OCI-LY1 (cell line): Measurements from ENCODE around the gene TMCC1.

Experiments
- H2AFZ ChIP-seq: fragments of 200-600 bp; sonication (generic), shearing (Covaris generic); 2 replicates; pipeline ENCODE4 v1.6.0; 2014; ENCODE audit warnings: antibody characterized with exemption, mild to moderate bottlenecking, low read length
- H3F3A ChIP-seq: fragments of 200-600 bp; sonication (generic), shearing (Covaris generic); 2 replicates; pipeline ENCODE4 v1.6.0; 2014; ENCODE audit warnings: mild to moderate bottlenecking, antibody characterized with exemption, low read length, moderate library complexity; ENCODE audit not compliant: insufficient read depth
- H3K27ac ChIP-seq: fragments of 200-600 bp; sonication (generic); 2 replicates; pipeline ENCODE4 v1.5.1; 2014; ENCODE audit warnings: low read length, mixed run types, mild to moderate bottlenecking, low read depth; ENCODE audit not compliant: poor library complexity, severe bottlenecking
- H3K27me3 ChIP-seq: fragments of 200-600 bp; sonication (generic); 2 replicates; pipeline ENCODE4 v1.6.0; 2014; ENCODE audit warnings: antibody characterized with exemption, mild to moderate bottlenecking, low read length, moderate library complexity; ENCODE audit not compliant: insufficient read depth
- H3K36me3 ChIP-seq: fragments of 200-600 bp; sonication (generic); 2 replicates; pipeline ENCODE4 v1.6.1; 2014; ENCODE audit warnings: mild to moderate bottlenecking, antibody characterized with exemption, low read length, moderate library complexity, mixed read lengths; ENCODE audit not compliant: insufficient read depth
- H3K4me1 ChIP-seq: fragments of 200-600 bp; sonication (generic); 2 replicates; pipeline ENCODE4 v1.5.1; 2014; ENCODE audit warnings: mild to moderate bottlenecking, low read length, moderate library complexity; ENCODE audit not compliant: insufficient read depth, severe bottlenecking
- H3K4me2 ChIP-seq: fragments of 200-600 bp; sonication (generic), shearing (Covaris generic); 2 replicates; pipeline ENCODE4 v1.6.1; 2014; ENCODE audit warnings: low read length
- H3K4me3 ChIP-seq: fragments of 200-600 bp; sonication (generic); 2 replicates; pipeline ENCODE4 v1.5.1; 2014; ENCODE audit warnings: low read length, low read depth, mild to moderate bottlenecking, mixed read lengths; ENCODE audit not compliant: poor library complexity, severe bottlenecking
- H3K79me2 ChIP-seq: fragments of 200-600 bp; shearing (Covaris generic); 2 replicates; pipeline ENCODE4 v1.6.1; 2016; ENCODE audit warnings: mixed run types, low read length, mixed read lengths; ENCODE audit not compliant: insufficient read depth
- H3K9ac ChIP-seq: fragments of 200-600 bp; sonication (generic), shearing (Covaris generic); 2 replicates; pipeline ENCODE4 v1.6.1; 2014; ENCODE audit warnings: mild to moderate bottlenecking, low read length, mixed read lengths
- H3K9me2 ChIP-seq: fragments of 200-600 bp; sonication (generic), shearing (Covaris generic); 2 replicates; pipeline ENCODE4 v1.6.1; 2014; ENCODE audit warnings: low read depth, mild to moderate bottlenecking, low read length, mixed read lengths
- H3K9me3 ChIP-seq: fragments of 200-600 bp; shearing (Covaris generic); 2 replicates; pipeline ENCODE4 v1.6.1; 2014; ENCODE audit warnings: low read length, mixed read lengths
- H4K20me1 ChIP-seq: fragments of 200-600 bp; sonication (generic), shearing (Covaris generic); 2 replicates; pipeline ENCODE4 v1.6.0; 2016; ENCODE audit warnings: mild to moderate bottlenecking, low read length; ENCODE audit not compliant: insufficient read depth
- CTCF ChIP-seq: fragments of 200-600 bp; sonication (generic), shearing (Covaris generic); IDR thresholded peaks from 2 replicates; pipeline ENCODE4 v1.5.1; 2017; ENCODE audit warnings: mild to moderate bottlenecking, antibody characterized with exemption, low read length, moderate library complexity, mixed read lengths
- EZH2 ChIP-seq: fragments of 200-600 bp; sonication (generic), shearing (Covaris generic); IDR thresholded peaks from 2 replicates; pipeline ENCODE4 v1.8.0; 2017; ENCODE audit warnings: borderline replicate concordance, mixed run types, mild to moderate bottlenecking, antibody characterized with exemption, low read length, moderate library complexity, mixed read lengths

TMCC1 gene

GRCh38 chr3:129855170-129855831 lies 38.2 kb downstream of the TMCC1 start:
- TF ChIP-seq CTCF (no peak; the same call in 1 of the 2 replicates), EZH2 (no peak)
- Histone ChIP-seq H3K4me3 (no peak overlapping the region), H3K36me3 (peaks cover 81% of the 10 kb centered on the region), H3K27me3 (no peaks in the 10 kb centered on the region), H3F3A (no peaks in the 10 kb centered on the region), H3K9ac (no peak overlapping the region), H3K4me1 (no peaks in the 10 kb centered on the region), H3K4me2 (no peak overlapping the region), H3K79me2 (peaks cover 25% of the 10 kb centered on the region; the same call in 1 of the 2 replicates), H4K20me1 (no peaks in the 10 kb centered on the region), H3K9me2 (no peaks in the 10 kb centered on the region), H3K9me3 (0 out of 2 replicates have a peak, but pooled peaks cover 4% of the 10 kb centered on the region), H3K27ac (no peak overlapping the region), H2AFZ (no peak overlapping the region)

GRCh38 chr3:129854460-129854859 lies 39.1 kb downstream of the TMCC1 start:
- peaks cover 18% of the 10 kb centered on the region; the same call in 1 of the 2 replicates for H3K79me2 ChIP-seq
- no peaks in the 10 kb centered on the region for H3K27me3 ChIP-seq
- peaks cover 78% of the 10 kb centered on the region for H3K36me3 ChIP-seq
- no peaks in the 10 kb centered on the region for H3F3A ChIP-seq
- no peak overlapping the region for H3K27ac ChIP-seq
- H2AFZ ChIP-seq, result no peak overlapping the region
- no peaks in the 10 kb centered on the region for H3K9me2 ChIP-seq
- no peak overlapping the region for H3K4me2 ChIP-seq
- H3K4me3 ChIP-seq, result no peak overlapping the region
- H3K9ac ChIP-seq, result no peak overlapping the region
- H3K4me1 ChIP-seq, result no peaks in the 10 kb centered on the region
- H4K20me1 ChIP-seq, result no peaks in the 10 kb centered on the region
- H3K9me3 ChIP-seq, result 0 out of 2 replicates have a peak, but pooled peaks cover 4% of the 10 kb centered on the region
- no peak for TF ChIP-seq EZH2
- TF ChIP-seq CTCF, result no peak

GRCh38 chr3:129845956-129846355 lies 47.6 kb downstream of the TMCC1 start:
- H4K20me1 ChIP-seq, result no peaks in the 10 kb centered on the region
- H3F3A ChIP-seq, result no peaks in the 10 kb centered on the region
- H3K9me2 ChIP-seq, result no peaks in the 10 kb centered on the region
- peaks cover 66% of the 10 kb centered on the region for H3K36me3 ChIP-seq
- H3K27ac ChIP-seq, result peak overlapping the region; percentile 31
- H3K9ac ChIP-seq, result no peak overlapping the region
- H3K4me1 ChIP-seq, result no peaks in the 10 kb centered on the region
- no peaks in the 10 kb centered on the region for H3K27me3 ChIP-seq
- H3K79me2 ChIP-seq, result peaks cover 4% of the 10 kb centered on the region; the same call in 1 of the 2 replicates
- TF ChIP-seq CTCF, result no peak
- TF ChIP-seq EZH2, result no peak
- H3K4me2 ChIP-seq, result no peak overlapping the region
- no peak overlapping the region for H2AFZ ChIP-seq
- H3K4me3 ChIP-seq, result no peak overlapping the region
- peaks cover 9% of the 10 kb centered on the region for H3K9me3 ChIP-seq
